GM10266 (cell line): ENCODE measurements around the gene SIRT3.
"Not testable (repeated sequence)": the region's sequence is repeated elsewhere in the genome, so short reads cannot be mapped to it uniquely, and the experiment has no call there.

Experiments used
- DNase-seq: peaks from one replicate; pipeline ENCODE4 v3.0.0; 2012; ENCODE audit errors: extremely low spot score
- TF ChIP-seq, protein P1 (sequence below): IDR thresholded peaks from 2 replicates; pipeline ENCODE4 v1.5.1; 2012; ENCODE audit warnings: mild to moderate bottlenecking, low read depth; ENCODE audit not compliant: control insufficient read depth, insufficient read depth; ENCODE audit errors: missing control alignments

SIRT3 gene

GRCh38 chr11:268716-269145 is 32.6 kb upstream of the SIRT3 start:
- TF ChIP-seq, protein P1, sequence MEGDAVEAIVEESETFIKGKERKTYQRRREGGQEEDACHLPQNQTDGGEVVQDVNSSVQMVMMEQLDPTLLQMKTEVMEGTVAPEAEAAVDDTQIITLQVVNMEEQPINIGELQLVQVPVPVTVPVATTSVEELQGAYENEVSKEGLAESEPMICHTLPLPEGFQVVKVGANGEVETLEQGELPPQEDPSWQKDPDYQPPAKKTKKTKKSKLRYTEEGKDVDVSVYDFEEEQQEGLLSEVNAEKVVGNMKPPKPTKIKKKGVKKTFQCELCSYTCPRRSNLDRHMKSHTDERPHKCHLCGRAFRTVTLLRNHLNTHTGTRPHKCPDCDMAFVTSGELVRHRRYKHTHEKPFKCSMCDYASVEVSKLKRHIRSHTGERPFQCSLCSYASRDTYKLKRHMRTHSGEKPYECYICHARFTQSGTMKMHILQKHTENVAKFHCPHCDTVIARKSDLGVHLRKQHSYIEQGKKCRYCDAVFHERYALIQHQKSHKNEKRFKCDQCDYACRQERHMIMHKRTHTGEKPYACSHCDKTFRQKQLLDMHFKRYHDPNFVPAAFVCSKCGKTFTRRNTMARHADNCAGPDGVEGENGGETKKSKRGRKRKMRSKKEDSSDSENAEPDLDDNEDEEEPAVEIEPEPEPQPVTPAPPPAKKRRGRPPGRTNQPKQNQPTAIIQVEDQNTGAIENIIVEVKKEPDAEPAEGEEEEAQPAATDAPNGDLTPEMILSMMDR, result peak; percentile 34
- DNase-seq, result not testable (repeated sequence)

DNA sequence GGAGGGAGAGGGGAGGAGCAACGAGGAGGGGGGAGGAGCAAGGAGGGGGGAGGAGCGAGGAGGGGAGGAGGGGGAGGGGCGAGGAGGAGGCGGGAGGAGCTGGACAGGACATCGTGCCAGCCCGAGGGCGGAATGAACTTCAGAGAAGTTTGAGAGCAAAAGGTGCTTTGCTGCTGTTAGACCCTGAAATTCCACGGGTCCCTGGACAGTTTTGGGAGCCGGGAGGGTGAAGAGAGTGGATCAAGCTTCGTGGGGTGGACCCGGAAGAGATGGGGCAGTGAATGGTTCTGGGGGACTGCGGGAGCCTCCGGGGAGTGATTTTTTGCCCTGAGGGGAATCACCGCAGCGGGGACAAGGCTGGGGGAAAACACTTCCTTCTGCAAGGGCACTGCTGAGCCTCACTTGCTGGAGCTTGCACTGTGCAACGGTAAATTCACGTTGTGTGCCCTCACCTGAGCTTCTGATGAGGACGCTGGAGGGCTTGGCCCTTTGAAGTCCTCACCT is 31.4 kb upstream of the SIRT3 start:
- peak; percentile 72 for DNase-seq
- TF ChIP-seq, protein P1, result no peak

DNA sequence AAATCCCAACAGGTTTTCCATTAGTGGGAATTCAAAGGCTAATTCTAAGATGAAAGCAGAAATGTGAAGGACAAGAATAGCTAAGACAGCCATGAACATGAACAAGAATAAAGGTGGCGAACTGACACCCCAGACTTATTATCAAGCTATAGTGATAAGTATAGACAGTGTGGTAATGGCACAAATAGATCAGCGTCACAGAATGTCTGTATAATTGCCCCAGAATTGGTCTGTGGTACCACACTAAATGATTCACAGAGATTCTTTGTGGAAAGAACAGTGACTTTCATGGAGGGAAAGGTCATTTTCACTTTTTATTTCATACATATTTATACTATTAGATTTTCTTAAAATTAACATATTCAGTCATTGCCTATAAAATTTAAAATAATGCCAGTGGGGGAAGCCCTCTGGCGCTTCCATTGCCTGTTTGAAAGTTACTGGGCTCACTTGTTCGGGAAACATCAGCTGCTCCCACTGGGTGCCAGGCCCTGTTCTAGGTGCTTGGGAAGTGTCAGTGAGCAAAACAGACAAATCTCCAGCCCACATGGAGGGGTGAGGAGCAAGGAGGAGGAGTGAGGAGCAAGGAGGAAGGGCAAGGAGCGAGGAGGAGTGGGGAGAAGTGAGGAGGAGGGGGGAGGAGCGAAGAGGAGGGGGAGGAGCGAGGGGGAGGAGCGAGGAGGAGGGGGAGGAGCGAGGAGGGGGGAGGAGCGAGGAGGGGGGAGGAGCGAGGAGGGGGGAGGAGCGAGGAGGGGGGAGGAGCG is 30.7 kb upstream of the SIRT3 start:
- peak; percentile 47 for DNase-seq
- TF ChIP-seq, protein P1, result no peak

- TF ChIP-seq, protein P1, result no peak
Measured at GRCh38 chr11:261624-262023, 25.5 kb upstream of the SIRT3 start.

DNA sequence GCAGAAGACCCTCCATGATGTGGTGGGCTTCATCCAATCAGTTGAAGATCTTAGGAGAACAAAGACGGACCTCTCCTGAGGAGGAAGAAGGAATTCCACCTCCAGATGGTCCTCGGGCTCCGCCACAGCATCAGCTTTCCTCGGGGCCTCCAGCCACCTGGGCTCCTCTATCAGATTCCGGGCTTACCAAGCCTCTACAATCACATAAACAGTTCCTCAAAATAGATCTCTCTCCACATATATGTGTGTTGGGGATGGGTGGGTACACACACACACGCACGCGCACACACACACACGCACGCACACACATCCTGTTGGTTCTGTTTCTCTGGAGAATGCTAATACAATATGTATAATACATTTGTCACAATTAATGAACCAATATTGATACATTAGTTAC is 23.3 kb upstream of the SIRT3 start:
- DNase-seq, result no peak
- TF ChIP-seq, protein P1, result no peak

More at GRCh38 chr11:261624-262023, 25.5 kb upstream of the SIRT3 start:
- no peak for DNase-seq

DNA sequence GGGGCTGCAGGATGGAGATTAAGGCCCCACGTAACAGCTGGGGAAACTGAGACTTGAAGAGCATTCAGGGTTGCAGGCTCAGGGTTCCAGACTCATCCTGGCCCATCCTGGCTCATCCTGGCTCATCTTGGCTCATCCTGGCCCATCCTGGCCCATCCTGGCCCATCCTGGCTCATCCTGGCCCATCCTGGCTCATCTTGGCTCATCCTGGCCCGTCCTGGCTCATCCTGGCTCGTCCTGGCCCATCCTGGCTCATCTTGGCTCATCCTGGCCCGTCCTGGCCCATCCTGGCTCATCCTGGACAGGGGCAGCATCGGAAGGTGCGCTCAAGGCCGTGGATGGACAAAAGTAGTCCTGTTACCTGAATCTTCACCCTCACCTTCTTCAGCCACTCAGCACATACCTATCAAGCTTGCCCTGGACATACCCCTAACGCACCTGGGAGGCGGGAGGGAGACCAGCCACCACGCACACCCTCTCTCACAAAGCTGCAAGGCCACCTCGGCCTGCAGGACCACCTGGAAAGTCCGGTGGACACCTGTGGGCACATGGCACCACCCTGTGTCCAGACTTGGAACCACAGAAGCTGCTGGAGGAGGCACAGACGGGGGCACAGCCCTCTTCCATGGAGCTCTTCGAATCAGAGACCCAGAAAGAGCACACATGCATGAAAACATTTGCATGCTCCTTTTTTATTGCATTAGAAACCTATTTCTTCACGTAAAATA is 21.8 kb upstream of the SIRT3 start:
- TF ChIP-seq, protein P1, result peak; percentile 33
- no peak for DNase-seq
